HL-60 (cell line): Measurements from ENCODE around the gene LIX1L.

Experiments used
- DNase-seq, 2 experiments: peaks; one replicate each; pipeline ENCODE4 v3.0.0-alpha.2; 2010 to 2020; ENCODE audit warnings: low read depth in 1 of 2, low spot score in 1 of 2
- H3K27ac ChIP-seq: fragments of 250-450 bp; sonication (Bioruptor Pico); replicated peaks from 2 replicates; pipeline ENCODE4 v1.5.1; 2020; ENCODE audit warnings: mild to moderate bottlenecking, moderate library complexity
- H3K27me3 ChIP-seq: fragments of 250-450 bp; sonication (Bioruptor Pico); 2 replicates; pipeline ENCODE4 v1.5.1; 2021; ENCODE audit warnings: mild to moderate bottlenecking, moderate library complexity; ENCODE audit not compliant: insufficient read depth, poor library complexity, severe bottlenecking
- H3K4me3 ChIP-seq: replicated peaks from 2 replicates; pipeline ENCODE4 v1.5.1; 2011; ENCODE audit warnings: mild to moderate bottlenecking, control low read depth, low read length; ENCODE audit not compliant: insufficient read depth
- CTCF ChIP-seq: IDR thresholded peaks from one replicate; pipeline ENCODE4 v1.5.1; 2011; ENCODE audit warnings: low read length, control low read depth, inconsistent platforms; ENCODE audit not compliant: insufficient read depth
- GABPA ChIP-seq: IDR thresholded peaks from 2 replicates; pipeline ENCODE4 v1.6.1; 2012; ENCODE audit warnings: low read depth
- POLR2AphosphoS5 ChIP-seq: IDR thresholded peaks from 2 replicates; pipeline ENCODE4 v1.6.1; 2012; ENCODE audit warnings: low read depth
- SPI1 ChIP-seq: IDR thresholded peaks from 2 replicates; pipeline ENCODE4 v1.6.1; 2012; ENCODE audit warnings: low read depth, mild to moderate bottlenecking, borderline replicate concordance
- TF ChIP-seq, protein P1 (sequence below): IDR thresholded peaks from 2 replicates; pipeline ENCODE4 v1.6.1; 2012; ENCODE audit warnings: low read depth; ENCODE audit not compliant: insufficient replicate concordance

Gene LIX1L

DNA sequence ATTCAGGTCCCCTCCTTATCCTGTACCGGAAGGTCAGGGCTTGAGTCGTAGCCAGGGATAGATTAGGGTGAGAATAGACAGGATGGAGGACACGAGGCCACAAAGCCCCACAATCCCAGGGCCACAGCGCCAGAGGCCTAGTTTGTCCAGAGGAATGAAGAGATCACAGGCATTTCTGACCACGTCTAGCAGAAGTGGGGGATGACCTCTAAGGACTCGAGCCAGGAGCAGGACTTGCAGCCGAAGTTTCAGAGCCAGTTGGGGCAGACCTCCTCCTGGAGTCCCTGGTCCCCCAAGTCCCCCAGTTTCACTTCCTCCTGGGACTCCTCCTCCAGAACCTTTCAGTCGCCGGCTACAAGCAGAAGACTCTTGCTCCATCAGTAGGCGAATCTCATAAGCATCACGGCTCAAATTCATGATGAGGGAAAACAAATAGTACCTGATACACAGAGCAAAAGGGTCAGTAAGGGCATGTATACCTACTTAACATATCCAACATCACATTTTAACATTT, 45.6 kb downstream of the LIX1L start:
- Histone ChIP-seq H3K27me3 (no peaks in the 10 kb centered on the region), H3K4me3 (no peak overlapping the region), H3K27ac (no peak overlapping the region)
- TF ChIP-seq GABPA (no peak), POLR2AphosphoS5 (no peak), CTCF (no peak), SPI1 (no peak)
- TF ChIP-seq, protein P1, sequence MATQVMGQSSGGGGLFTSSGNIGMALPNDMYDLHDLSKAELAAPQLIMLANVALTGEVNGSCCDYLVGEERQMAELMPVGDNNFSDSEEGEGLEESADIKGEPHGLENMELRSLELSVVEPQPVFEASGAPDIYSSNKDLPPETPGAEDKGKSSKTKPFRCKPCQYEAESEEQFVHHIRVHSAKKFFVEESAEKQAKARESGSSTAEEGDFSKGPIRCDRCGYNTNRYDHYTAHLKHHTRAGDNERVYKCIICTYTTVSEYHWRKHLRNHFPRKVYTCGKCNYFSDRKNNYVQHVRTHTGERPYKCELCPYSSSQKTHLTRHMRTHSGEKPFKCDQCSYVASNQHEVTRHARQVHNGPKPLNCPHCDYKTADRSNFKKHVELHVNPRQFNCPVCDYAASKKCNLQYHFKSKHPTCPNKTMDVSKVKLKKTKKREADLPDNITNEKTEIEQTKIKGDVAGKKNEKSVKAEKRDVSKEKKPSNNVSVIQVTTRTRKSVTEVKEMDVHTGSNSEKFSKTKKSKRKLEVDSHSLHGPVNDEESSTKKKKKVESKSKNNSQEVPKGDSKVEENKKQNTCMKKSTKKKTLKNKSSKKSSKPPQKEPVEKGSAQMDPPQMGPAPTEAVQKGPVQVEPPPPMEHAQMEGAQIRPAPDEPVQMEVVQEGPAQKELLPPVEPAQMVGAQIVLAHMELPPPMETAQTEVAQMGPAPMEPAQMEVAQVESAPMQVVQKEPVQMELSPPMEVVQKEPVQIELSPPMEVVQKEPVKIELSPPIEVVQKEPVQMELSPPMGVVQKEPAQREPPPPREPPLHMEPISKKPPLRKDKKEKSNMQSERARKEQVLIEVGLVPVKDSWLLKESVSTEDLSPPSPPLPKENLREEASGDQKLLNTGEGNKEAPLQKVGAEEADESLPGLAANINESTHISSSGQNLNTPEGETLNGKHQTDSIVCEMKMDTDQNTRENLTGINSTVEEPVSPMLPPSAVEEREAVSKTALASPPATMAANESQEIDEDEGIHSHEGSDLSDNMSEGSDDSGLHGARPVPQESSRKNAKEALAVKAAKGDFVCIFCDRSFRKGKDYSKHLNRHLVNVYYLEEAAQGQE = no peak
- no peak for DNase-seq

GRCh38 chr1:145908653-145909052, 49.2 kb downstream of the LIX1L start:
- DNase-seq = no peak
- Histone ChIP-seq H3K4me3 (no peak overlapping the region), H3K27ac (no peak overlapping the region), H3K27me3 (no peaks in the 10 kb centered on the region)
- TF ChIP-seq, protein P1 = no peak
- no peak for TF ChIP-seq POLR2AphosphoS5
- TF ChIP-seq GABPA = no peak
- no peak for TF ChIP-seq CTCF
- no peak for TF ChIP-seq SPI1

DNA sequence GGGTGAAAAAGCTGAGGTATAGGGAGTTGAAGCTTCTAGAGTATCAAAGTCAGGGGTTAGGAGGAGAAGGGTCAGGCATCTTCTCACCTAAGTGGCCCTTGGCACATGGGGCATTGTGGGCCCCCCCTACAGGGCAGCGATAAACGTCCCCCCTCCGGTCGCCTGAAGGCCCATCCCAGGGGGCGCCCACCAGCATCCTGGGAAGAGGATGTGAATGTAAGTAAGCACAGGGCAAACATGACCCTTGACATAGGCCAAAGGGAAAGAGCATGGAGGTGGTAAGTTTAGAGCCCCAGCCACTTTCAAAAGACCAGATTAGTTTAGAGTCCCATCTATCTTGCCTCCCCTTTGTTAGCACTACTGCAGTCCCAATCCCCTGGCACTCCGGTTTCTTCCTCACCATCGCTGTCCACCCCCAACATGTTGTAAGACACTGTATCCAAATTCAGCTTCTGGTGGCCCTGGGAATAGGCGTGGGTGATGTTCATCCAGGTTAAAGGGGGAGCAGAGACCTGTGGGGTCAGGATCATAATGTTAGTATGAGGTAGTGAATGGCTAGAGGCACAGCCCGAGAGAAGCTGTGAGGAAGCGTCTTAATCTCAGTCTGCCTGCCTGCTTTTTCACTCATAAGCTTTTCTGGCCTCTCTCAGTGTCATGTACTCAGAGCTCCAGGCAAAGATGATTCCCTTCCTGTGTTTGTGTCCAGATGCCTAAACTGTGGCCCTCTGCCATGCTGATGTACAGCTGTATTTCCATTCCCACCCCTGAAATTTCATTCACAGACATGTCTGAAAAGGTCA, 50.7 kb downstream of the LIX1L start:
- Histone ChIP-seq H3K27me3 (no peaks in the 10 kb centered on the region), H3K27ac (no peak overlapping the region), H3K4me3 (no peak overlapping the region)
- TF ChIP-seq GABPA = no peak
- TF ChIP-seq, protein P1 = no peak
- TF ChIP-seq CTCF = no peak
- TF ChIP-seq SPI1 = no peak
- no peak for TF ChIP-seq POLR2AphosphoS5
- DNase-seq = no peak
